ENCODE results near the gene MFSD11.

MFSD11 gene

GRCh38 chr17:76816590-76817135, 78.7 kb downstream of the MFSD11 start:
- no peaks in the 10 kb centered on the region for H3K36me3 ChIP-seq (ENCODE audit: insufficient read depth, low read length)

GRCh38 chr17:76820039-76820438, 82.1 kb downstream of the MFSD11 start:
- no peaks in the 10 kb centered on the region for H3K36me3 ChIP-seq (ENCODE audit: insufficient read depth, low read length)
- H3K9ac ChIP-seq (ENCODE audit: low read depth, low read length, poor library complexity, severe bottlenecking): no peak overlapping the region
- H3F3A ChIP-seq (ENCODE audit: low read depth): no peaks in the 10 kb centered on the region
- H3K4me1 ChIP-seq (ENCODE audit: insufficient read depth, low read length, poor library complexity, severe bottlenecking): peaks cover 17% of the 10 kb centered on the region
- no peaks in the 10 kb centered on the region for H4K20me1 ChIP-seq (ENCODE audit: insufficient read depth, low read length, poor library complexity, severe bottlenecking)
- H3K9me3 ChIP-seq (ENCODE audit: insufficient read depth, low read depth, low read length): no peaks in the 10 kb centered on the region
- H3K4me3 ChIP-seq (ENCODE audit: low read length, poor library complexity, severe bottlenecking): no peak overlapping the region
- H3K9me2 ChIP-seq (replicated peaks; ENCODE audit: low read depth, low read length): no peaks in the 10 kb centered on the region
- no peaks in the 10 kb centered on the region for H3K79me2 ChIP-seq (ENCODE audit: insufficient read depth, low read length)
- no peak overlapping the region for H2AFZ ChIP-seq (ENCODE audit: low read length)
- no peaks in the 10 kb centered on the region for H3K27me3 ChIP-seq (ENCODE audit: insufficient read depth, low read length, poor library complexity, severe bottlenecking)
- no peak for TF ChIP-seq EZH2phosphoT487 (IDR thresholded peaks at IDR 0.05; ENCODE audit: borderline replicate concordance)
- H3K4me2 ChIP-seq (ENCODE audit: low read depth, low read length, poor library complexity, severe bottlenecking): no peak overlapping the region

More at GRCh38 chr17:76816590-76817135, 78.7 kb downstream of the MFSD11 start:
- H3K4me1 ChIP-seq (ENCODE audit: insufficient read depth, low read length, poor library complexity, severe bottlenecking): peaks cover 17% of the 10 kb centered on the region
- no peaks in the 10 kb centered on the region for H3K79me2 ChIP-seq (ENCODE audit: insufficient read depth, low read length)
- H3K4me2 ChIP-seq (ENCODE audit: low read depth, low read length, poor library complexity, severe bottlenecking): peak overlapping the region; percentile 38
- H3K9ac ChIP-seq (ENCODE audit: low read depth, low read length, poor library complexity, severe bottlenecking): no peak overlapping the region
- TF ChIP-seq CTCF (conservative IDR thresholded peaks at IDR 0.05; ENCODE audit: low read length): peak; percentile 90
- no peak for TF ChIP-seq EZH2phosphoT487 (IDR thresholded peaks at IDR 0.05; ENCODE audit: borderline replicate concordance)
- no peaks in the 10 kb centered on the region for H3K9me3 ChIP-seq (ENCODE audit: insufficient read depth, low read depth, low read length)
- no peak overlapping the region for H3K4me3 ChIP-seq (ENCODE audit: low read length, poor library complexity, severe bottlenecking)
- no peaks in the 10 kb centered on the region for H3K27me3 ChIP-seq (ENCODE audit: insufficient read depth, low read length, poor library complexity, severe bottlenecking)
- H3F3A ChIP-seq (ENCODE audit: low read depth): no peaks in the 10 kb centered on the region
- no peaks in the 10 kb centered on the region for H4K20me1 ChIP-seq (ENCODE audit: insufficient read depth, low read length, poor library complexity, severe bottlenecking)
- H3K9me2 ChIP-seq (replicated peaks; ENCODE audit: low read depth, low read length): no peaks in the 10 kb centered on the region
- H2AFZ ChIP-seq (ENCODE audit: low read length): peak overlapping the region; percentile 88

GRCh38 chr17:76820561-76820960, 82.6 kb downstream of the MFSD11 start:
- no peak overlapping the region for H3K4me2 ChIP-seq (ENCODE audit: low read depth, low read length, poor library complexity, severe bottlenecking)
- H3K9me2 ChIP-seq (replicated peaks; ENCODE audit: low read depth, low read length): no peaks in the 10 kb centered on the region
- H2AFZ ChIP-seq (ENCODE audit: low read length): no peak overlapping the region
- H3K27me3 ChIP-seq (ENCODE audit: insufficient read depth, low read length, poor library complexity, severe bottlenecking): no peaks in the 10 kb centered on the region
- H3K4me1 ChIP-seq (ENCODE audit: insufficient read depth, low read length, poor library complexity, severe bottlenecking): peaks cover 17% of the 10 kb centered on the region
- H4K20me1 ChIP-seq (ENCODE audit: insufficient read depth, low read length, poor library complexity, severe bottlenecking): no peaks in the 10 kb centered on the region
- H3F3A ChIP-seq (ENCODE audit: low read depth): no peaks in the 10 kb centered on the region
- H3K79me2 ChIP-seq (ENCODE audit: insufficient read depth, low read length): no peaks in the 10 kb centered on the region
- H3K9ac ChIP-seq (ENCODE audit: low read depth, low read length, poor library complexity, severe bottlenecking): no peak overlapping the region
- no peaks in the 10 kb centered on the region for H3K9me3 ChIP-seq (ENCODE audit: insufficient read depth, low read depth, low read length)
- no peak overlapping the region for H3K4me3 ChIP-seq (ENCODE audit: low read length, poor library complexity, severe bottlenecking)
- H3K36me3 ChIP-seq (ENCODE audit: insufficient read depth, low read length): no peaks in the 10 kb centered on the region
- TF ChIP-seq CTCF (conservative IDR thresholded peaks at IDR 0.05; ENCODE audit: low read length) (no peak), EZH2phosphoT487 (IDR thresholded peaks at IDR 0.05; ENCODE audit: borderline replicate concordance) (no peak)

GRCh38 chr17:76822184-76822778, 84.4 kb downstream of the MFSD11 start:
- H3K36me3 ChIP-seq (ENCODE audit: insufficient read depth, low read length): no peaks in the 10 kb centered on the region
- H3F3A ChIP-seq (ENCODE audit: low read depth): no peaks in the 10 kb centered on the region
- H4K20me1 ChIP-seq (ENCODE audit: insufficient read depth, low read length, poor library complexity, severe bottlenecking): no peaks in the 10 kb centered on the region
- H3K9ac ChIP-seq (ENCODE audit: low read depth, low read length, poor library complexity, severe bottlenecking): no peak overlapping the region
- H3K4me3 ChIP-seq (ENCODE audit: low read length, poor library complexity, severe bottlenecking): no peak overlapping the region
- H3K79me2 ChIP-seq (ENCODE audit: insufficient read depth, low read length): no peaks in the 10 kb centered on the region
- no peaks in the 10 kb centered on the region for H3K27me3 ChIP-seq (ENCODE audit: insufficient read depth, low read length, poor library complexity, severe bottlenecking)
- H3K4me1 ChIP-seq (ENCODE audit: insufficient read depth, low read length, poor library complexity, severe bottlenecking): peaks cover 10% of the 10 kb centered on the region
- no peaks in the 10 kb centered on the region for H3K9me2 ChIP-seq (replicated peaks; ENCODE audit: low read depth, low read length)
- no peak overlapping the region for H2AFZ ChIP-seq (ENCODE audit: low read length)
- no peak for TF ChIP-seq EZH2phosphoT487 (IDR thresholded peaks at IDR 0.05; ENCODE audit: borderline replicate concordance)
- TF ChIP-seq CTCF (conservative IDR thresholded peaks at IDR 0.05; ENCODE audit: low read length): no peak
- H3K9me3 ChIP-seq (ENCODE audit: insufficient read depth, low read depth, low read length): no peaks in the 10 kb centered on the region
- no peak overlapping the region for H3K4me2 ChIP-seq (ENCODE audit: low read depth, low read length, poor library complexity, severe bottlenecking)

Data from Loucy (cell line).